H1 (cell line): ENCODE measurements around the gene CAPN11. TPM values are rescaled to one million over a fixed set of nuclear protein-coding genes. Genes with fewer than 3 reads are reported as not detected.

Source experiments
- CTCF ChIA-PET: fragments of 300-600 bp; sonication (Branson Sonifier 250); formaldehyde crosslinking; loops from one replicate; lab custom pipeline; 2021; ENCODE audit not compliant: partially characterized antibody; lab: Charles Lee
- POLR2A ChIA-PET: fragments of 300-600 bp; sonication (Branson Sonifier 250); formaldehyde crosslinking; loops from one replicate; lab custom pipeline; 2021; ENCODE audit warnings: inconsistent platforms; ENCODE audit not compliant: partially characterized antibody; lab: Charles Lee
- DNase-seq, 2 experiments: peaks; one replicate each; pipeline versions ENCODE4 v3.0.0 to v3.0.0-alpha.2; 2010 to 2022; ENCODE audit warnings: low spot score in 2 of 2, low read depth in 1 of 2, mixed read lengths in 1 of 2
- FAIRE-seq: peaks from 2 replicates; lab custom pipeline; 2011; peaks lifted over from hg19 to GRCh38; lab: Jason Lieb, UNC
- H2AFZ ChIP-seq: 2 replicates; pipeline ENCODE4 v1.8.1; 2012; ENCODE audit warnings: low read length, inconsistent platforms
- H2AK5ac ChIP-seq: 2 replicates; pipeline ENCODE4 v1.6.1; 2013; ENCODE audit warnings: low read depth, low read length
- H2BK120ac ChIP-seq: replicated peaks from 2 replicates; pipeline ENCODE3; 2013; ENCODE audit warnings: low read depth, low read length, inconsistent platforms
- H2BK12ac ChIP-seq: 2 replicates; pipeline ENCODE4 v1.6.1; 2013; ENCODE audit warnings: low read depth, low read length
- H2BK15ac ChIP-seq: 2 replicates; pipeline ENCODE4 v1.6.1; 2013; ENCODE audit warnings: low read length
- H2BK20ac ChIP-seq: 2 replicates; pipeline ENCODE4 v1.6.1; 2013; ENCODE audit warnings: low read length
- H2BK5ac ChIP-seq: 2 replicates; pipeline ENCODE4 v1.6.1; 2013; ENCODE audit warnings: low read depth, low read length
- H3K14ac ChIP-seq: 2 replicates; pipeline ENCODE4 v1.6.1; 2013; ENCODE audit warnings: inconsistent platforms; ENCODE audit not compliant: insufficient read length
- H3K18ac ChIP-seq: 2 replicates; pipeline ENCODE4 v1.6.1; 2013; ENCODE audit warnings: low read length; ENCODE audit errors: extremely low read depth
- H3K23ac ChIP-seq: 2 replicates; pipeline ENCODE4 v1.6.1; 2013; ENCODE audit warnings: inconsistent platforms; ENCODE audit not compliant: insufficient read length
- H3K23me2 ChIP-seq: 2 replicates; pipeline ENCODE4 v1.6.1; 2013; ENCODE audit warnings: low read depth, low read length
- H3K27ac ChIP-seq: 2 replicates; pipeline ENCODE4 v1.6.1; 2011; ENCODE audit warnings: low read depth, low read length, inconsistent platforms
- H3K27me3 ChIP-seq, 4 experiments: replicated peaks in 1 of 4; 1 replicate in 1 of 4; 2 replicates in 3 of 4; pipeline versions ENCODE4 v1.6.1 to v1.8.1; 2011 to 2013; ENCODE audit warnings: low read length in 3 of 4, mild to moderate bottlenecking in 3 of 4, inconsistent platforms in 2 of 4, mixed read lengths in 2 of 4, moderate library complexity in 1 of 4; ENCODE audit not compliant: control insufficient read depth in 3 of 4, insufficient read depth in 3 of 4; ENCODE audit errors: extremely low read depth in 1 of 4
- H3K36me3 ChIP-seq, 4 experiments: 2 replicates each; pipeline versions ENCODE4 v1.6.1 to v1.8.1; 2011 to 2013; ENCODE audit warnings: mild to moderate bottlenecking in 4 of 4, low read length in 3 of 4, moderate library complexity in 2 of 4, control low read depth in 1 of 4, inconsistent platforms in 1 of 4; ENCODE audit not compliant: insufficient read depth in 4 of 4, control insufficient read depth in 2 of 4
- H3K4ac ChIP-seq: replicated peaks from 2 replicates; pipeline ENCODE3; 2013; ENCODE audit warnings: low read length, low read depth, mixed read lengths, inconsistent platforms; ENCODE audit not compliant: insufficient read length
- H3K4me1 ChIP-seq, 4 experiments: replicated peaks in 1 of 4; 1 replicate in 1 of 4; 2 replicates in 3 of 4; pipeline versions ENCODE4 v1.6.1 to v1.8.1; 2011 to 2013; ENCODE audit warnings: low read length in 3 of 4, inconsistent platforms in 2 of 4, mixed read lengths in 1 of 4; ENCODE audit not compliant: insufficient read depth in 4 of 4, control insufficient read depth in 3 of 4
- H3K4me2 ChIP-seq, 2 experiments: 2 replicates each; pipeline versions ENCODE4 v1.6.1 to v1.8.1; 2011 to 2013; ENCODE audit warnings: low read depth in 2 of 2, low read length in 2 of 2, control low read depth in 1 of 2, inconsistent platforms in 1 of 2, mild to moderate bottlenecking in 1 of 2; ENCODE audit not compliant: insufficient read depth in 1 of 2
- H3K4me3 ChIP-seq, 4 experiments: fragments of 200-600, 300-600 bp in 1 of 4; sonication (generic), shearing (Covaris generic), sonication (Bioruptor Twin) in 1 of 4; 2 replicates each; pipeline versions ENCODE4 v1.5.1 to v1.8.1; 2011 to 2016; ENCODE audit warnings: low read length in 4 of 4, low read depth in 3 of 4, control low read depth in 2 of 4, inconsistent platforms in 2 of 4, mild to moderate bottlenecking in 2 of 4, mixed read lengths in 1 of 4, moderate library complexity in 1 of 4; ENCODE audit not compliant: insufficient read depth in 2 of 4; ENCODE audit errors: extremely low read depth in 1 of 4
- H3K56ac ChIP-seq: replicated peaks from 2 replicates; pipeline ENCODE3; 2013; ENCODE audit warnings: low read depth, mild to moderate bottlenecking, mixed read lengths, low read length, inconsistent platforms; ENCODE audit not compliant: insufficient read length
- H3K79me1 ChIP-seq: 2 replicates; pipeline ENCODE4 v1.6.1; 2013; ENCODE audit warnings: low read depth, low read length, control low read depth
- H3K79me2 ChIP-seq, 2 experiments: 2 replicates each; pipeline versions ENCODE4 v1.6.1 to v1.8.1; 2012 to 2013; ENCODE audit warnings: low read length in 2 of 2, mild to moderate bottlenecking in 2 of 2, inconsistent platforms in 1 of 2; ENCODE audit not compliant: insufficient read depth in 2 of 2, control insufficient read depth in 1 of 2
- H3K9ac ChIP-seq, 4 experiments: replicated peaks in 1 of 4; 1 replicate in 1 of 4; 2 replicates in 3 of 4; pipeline versions ENCODE4 v1.6.1 to v1.8.1; 2011 to 2013; ENCODE audit warnings: low read depth in 3 of 4, low read length in 3 of 4, control low read depth in 2 of 4, mild to moderate bottlenecking in 2 of 4, moderate library complexity in 2 of 4, inconsistent platforms in 1 of 4; ENCODE audit errors: extremely low read depth in 1 of 4
- H3K9me3 ChIP-seq, 2 experiments: 2 replicates each; pipeline versions ENCODE4 v1.6.1 to v1.8.1; 2012 to 2013; ENCODE audit warnings: mild to moderate bottlenecking in 2 of 2, moderate library complexity in 2 of 2, control low read depth in 1 of 2, inconsistent platforms in 1 of 2, low read depth in 1 of 2, low read length in 1 of 2, mixed read lengths in 1 of 2; ENCODE audit not compliant: insufficient read depth in 2 of 2
- H4K20me1 ChIP-seq, 2 experiments: replicated peaks in 1 of 2; 2 replicates each; pipeline versions ENCODE3 to v1.8.1; 2011 to 2013; ENCODE audit warnings: inconsistent platforms in 2 of 2, low read length in 2 of 2, mild to moderate bottlenecking in 1 of 2; ENCODE audit not compliant: insufficient read depth in 2 of 2, control insufficient read depth in 1 of 2
- H4K5ac ChIP-seq: 2 replicates; pipeline ENCODE4 v1.6.1; 2013; ENCODE audit warnings: low read length, low read depth, mixed read lengths, inconsistent platforms; ENCODE audit not compliant: insufficient read length
- H4K8ac ChIP-seq: 2 replicates; pipeline ENCODE4 v1.8.0; 2013; ENCODE audit warnings: mild to moderate bottlenecking, moderate library complexity, low read length, inconsistent platforms; ENCODE audit not compliant: insufficient read depth; ENCODE audit errors: extremely low read depth
- H4K91ac ChIP-seq: replicated peaks from 2 replicates; pipeline ENCODE3; 2013; ENCODE audit warnings: low read length, mixed read lengths, inconsistent platforms; ENCODE audit not compliant: insufficient read length
- KDM5A ChIP-seq: fragments of 200-600 bp; IDR thresholded peaks from 2 replicates; pipeline ENCODE4 v1.7.1; 2012; ENCODE audit warnings: mild to moderate bottlenecking, low read length, inconsistent platforms, mixed read lengths
- WGBS, 2 experiments: shearing (Covaris generic) in 1 of 2; methylation state at CpG; one replicate each; pipeline versions ENCODE4 v1.1.6 to v1.1.7; 2013 to 2015; ENCODE audit warnings: low lambda C conversion rate in 2 of 2, mixed read lengths in 2 of 2, inconsistent platforms in 1 of 2, low coverage in 1 of 2, missing lambda C conversion rate in 1 of 2; ENCODE audit not compliant: insufficient replicate concordance in 2 of 2, insufficient coverage in 1 of 2, insufficient read length in 1 of 2; ENCODE audit errors: extremely low coverage in 1 of 2, missing lambda C conversion rate in 1 of 2; 5-methylcytosine and 5-hydroxymethylcytosine counted together
- polyA plus RNA-seq, 7 experiments: library from polyadenylated mRNA; depleted of rRNA in 3 of 7; stranded (reverse) in 5 of 7; unstranded in 2 of 7; fragments of >200 nt in 5 of 7; fragments of 200-250 nt in 2 of 7; gene quantifications; 1 replicate in 5 of 7; 2 replicates in 1 of 7; 4 replicates in 1 of 7; pipeline versions ENCODE4 v1.2.1 to v1.2.3, GENCODE V29; 2011 to 2013; ENCODE audit warnings: missing spikeins in 2 of 7, mixed read lengths in 2 of 7
- total RNA-seq: library from RNA; stranded (reverse); fragmentation: NEBNext Ultra II Directional; extraction: Animal tissue kit (Norgen Biotek cat#: 25700); gene quantifications from 2 replicates; pipeline ENCODE4 v1.2.1, GENCODE V29; 2021

The CAPN11 gene
- total and polyA plus RNA-seq, 2 of the 8 experiments (the other 6 are each of a cell fraction or from before 2014, with no cell fraction given): 0.95 to 0.97 TPM

DNA sequence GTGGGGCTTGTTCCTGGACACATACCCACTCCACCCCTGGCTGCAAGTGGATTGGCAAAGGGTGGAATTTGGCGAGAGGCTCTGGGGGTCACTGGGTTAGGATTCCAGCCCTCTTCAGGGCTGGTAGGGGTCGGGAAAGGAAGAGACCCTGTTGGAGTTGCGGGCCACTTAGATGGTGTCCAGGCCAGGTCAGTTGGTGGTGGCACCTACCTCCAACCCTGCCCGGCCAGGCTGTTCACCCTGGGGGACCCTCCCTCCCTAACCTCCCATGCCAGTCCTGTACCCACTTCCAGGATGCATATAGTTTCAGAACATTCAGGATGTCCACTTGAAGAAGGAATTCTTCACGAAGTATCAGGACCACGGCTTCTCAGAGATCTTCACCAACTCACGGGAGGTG is 21.0 kb downstream of the CAPN11 start:
- no peak overlapping the region for H4K91ac ChIP-seq
- H3K27ac ChIP-seq: no peak overlapping the region
- H2BK5ac ChIP-seq: no peak overlapping the region
- no peak overlapping the region for H3K14ac ChIP-seq
- H2AK5ac ChIP-seq: no peak overlapping the region
- no peak overlapping the region for H3K4me2 ChIP-seq
- H3K79me1 ChIP-seq: no peaks in the 10 kb centered on the region
- peaks cover 2 to 15% (median 3%) of the 10 kb centered on the region in 4 experiments; a peak in 5 of 7 replicates for H3K4me1 ChIP-seq
- H3K9me3 ChIP-seq: no peaks in the 10 kb centered on the region
- H2BK12ac ChIP-seq: 0 out of 2 replicates have a peak overlapping the region, but pooled peaks have one; percentile 9
- no peak overlapping the region for H3K18ac ChIP-seq
- H4K20me1 ChIP-seq: no peaks in the 10 kb centered on the region
- TF ChIP-seq KDM5A: no peak
- TF ChIP-seq, all 59 proteins: peak for 0
- Histone ChIP-seq H2AFZ (no peak overlapping the region), H2BK15ac (no peak overlapping the region), H2BK20ac (no peak overlapping the region), H3K4me3 (no peak overlapping the region), H3K4ac (no peak overlapping the region), H2BK120ac (no peak overlapping the region), H3K36me3 (no peaks in the 10 kb centered on the region), H3K27me3 (no peaks in the 10 kb centered on the region), H3K56ac (no peak overlapping the region), H3K23ac (no peak overlapping the region), H3K79me2 (no peaks in the 10 kb centered on the region), H4K8ac (no peak overlapping the region), H3K9ac (no peak overlapping the region), H4K5ac (no peak overlapping the region), H3K23me2 (peaks cover 10% of the 10 kb centered on the region; the same call in 1 of the 2 replicates)
- POLR2A ChIA-PET: interaction anchor here (1.2 to 2.2 kb wide), 3 partner anchors 44 to 76 kb away, joined by 4 to 7 read pairs (median 5); partner anchors contain the start of gene SLC29A1
- 88% methylated on average over 5 of the region's 7 CpGs; no CpG with 5 or more reads in 1 of the 2 experiments for WGBS, 2 experiments
- CTCF ChIA-PET: interaction anchor here (1.0 to 10.8 kb wide), 2 partner anchors 20 to 49 kb away, joined by 3 to 287 read pairs; partner anchors contain the start of gene SLC29A1
- DNase-seq (no peak), FAIRE-seq (no peak)
